ENCODE data around the gene ZFP91. TPM values are rescaled to one million over a fixed set of nuclear protein-coding genes. Genes with fewer than 3 reads are reported as not detected.

The ZFP91 gene
- total and polyA plus RNA-seq, 2 of the 13 experiments (the other 11 are each of a cell fraction or from before 2014, with no cell fraction given) = 13.5 to 38.6 TPM

DNA sequence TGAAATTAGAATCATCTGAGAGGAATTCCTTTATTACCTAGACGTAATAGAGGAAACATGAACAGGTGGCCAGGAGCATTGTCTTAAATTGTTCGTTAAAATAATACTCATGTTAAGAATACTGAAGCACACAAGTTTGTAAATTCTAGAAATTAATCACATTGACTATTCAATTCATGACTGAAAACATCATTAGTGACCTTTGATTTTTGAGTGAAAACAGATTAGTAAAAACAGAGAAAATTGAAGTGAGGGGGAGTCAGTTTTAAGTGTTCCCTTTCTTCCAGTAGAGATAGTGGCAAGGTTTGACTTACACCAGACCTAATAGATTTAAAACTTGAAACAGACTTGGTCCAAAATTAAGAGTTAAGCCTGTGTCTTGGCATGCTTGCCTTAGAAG, 1.4 kb downstream of the ZFP91 start:
- no peak for FAIRE-seq
- Histone ChIP-seq H3K9me3 (ENCODE audit: low read length) (no peaks in the 10 kb centered on the region), H3K4me2 (ENCODE audit: low read depth, low read length) (peak overlapping the region; percentile 92), H3K36me3 (replicated peaks in 1 of 2; ENCODE audit: control insufficient read depth in 1 of 2, insufficient read depth in 2 of 2, low read length in 2 of 2) (peaks cover 1 to 4% of the 10 kb centered on the region in 2 experiments), H3K4me3 (replicated peaks in 1 of 3; ENCODE audit: insufficient read depth in 1 of 3, low read depth in 2 of 3, low read length in 3 of 3) (peak overlapping the region; percentile 82 to 94 (median 84); a peak in 5 of 6 replicates), H4K20me1 (ENCODE audit: insufficient read depth, low read length) (peaks cover 31% of the 10 kb centered on the region), H3K79me2 (ENCODE audit: insufficient read depth, low read length) (peaks cover 64% of the 10 kb centered on the region), H2AFZ (ENCODE audit: low read length) (no peak overlapping the region), H3K27ac (ENCODE audit: extremely low read length, insufficient read depth, low read length) (peak overlapping the region; percentile 99), H3K9ac (ENCODE audit: insufficient read depth, low read depth, low read length) (peak overlapping the region; percentile 100), H3K27me3 (ENCODE audit: control insufficient read depth in 1 of 2, insufficient read depth in 2 of 2, low read length in 2 of 2) (no peaks in the 10 kb centered on the region), H3K4me1 (ENCODE audit: insufficient read depth, low read length) (peaks cover 66% of the 10 kb centered on the region)
- ChIA-PET CTCF (ENCODE audit: low intra/inter-chr PET ratio, low total read pairs) (no interaction called here), POLR2A (no interaction called here)
- DNase-seq (ENCODE audit: low spot score) = no peak
- WGBS (ENCODE audit: low lambda C conversion rate) = 10% methylated on average over 2 of the region's 2 CpGs
- intact Hi-C loops (cut with micrococcal nuclease; ENCODE audit: unreplicated experiment) = no loop called here
- TSS peak; percentile 48 for BruUV-seq (replicated peaks)
- in situ Hi-C loops (cut with HindIII; ENCODE audit: extremely low pct_ligation_motif_present, low pct_unique_long_range_greater_than_20kb) = loop anchor here (10.0 kb wide), 1 partner anchor 204 kb away; no protein-coding TSS in a partner anchor
- TF ChIP-seq KMT2B (CRISPR knock-in tag; IDR thresholded peaks at IDR 0.05) (no peak), ATF6 (CRISPR knock-in tag; conservative IDR thresholded peaks at IDR 0.05) (no peak), ATF1 (CRISPR knock-in tag; IDR thresholded peaks at IDR 0.05) (no peak), MYPOP (CRISPR knock-in tag; IDR thresholded peaks at IDR 0.05) (no peak), REST (IDR thresholded peaks at IDR 0.05; ENCODE audit: borderline replicate concordance in 1 of 2, low read depth in 1 of 2, low read length in 2 of 2) (no peak), HMG20B (CRISPR knock-in tag; conservative IDR thresholded peaks at IDR 0.05) (no peak), RFXAP (CRISPR knock-in tag; IDR thresholded peaks at IDR 0.05; ENCODE audit: borderline replicate concordance) (no peak), MYC (CRISPR knock-in tag; IDR thresholded peaks at IDR 0.05; ENCODE audit: borderline replicate concordance) (no peak), RBFOX2 (IDR thresholded peaks at IDR 0.05; ENCODE audit: low read depth, low read length) (no peak), TOE1 (CRISPR knock-in tag; IDR thresholded peaks at IDR 0.05) (no peak), DPF2 (CRISPR knock-in tag; IDR thresholded peaks at IDR 0.05; ENCODE audit: borderline replicate concordance, low read depth) (no peak), MXD1 (CRISPR knock-in tag; IDR thresholded peaks at IDR 0.05) (no peak), JDP2 (CRISPR knock-in tag; IDR thresholded peaks at IDR 0.05; ENCODE audit: borderline replicate concordance) (no peak)
- TF ChIP-seq, protein P1, sequence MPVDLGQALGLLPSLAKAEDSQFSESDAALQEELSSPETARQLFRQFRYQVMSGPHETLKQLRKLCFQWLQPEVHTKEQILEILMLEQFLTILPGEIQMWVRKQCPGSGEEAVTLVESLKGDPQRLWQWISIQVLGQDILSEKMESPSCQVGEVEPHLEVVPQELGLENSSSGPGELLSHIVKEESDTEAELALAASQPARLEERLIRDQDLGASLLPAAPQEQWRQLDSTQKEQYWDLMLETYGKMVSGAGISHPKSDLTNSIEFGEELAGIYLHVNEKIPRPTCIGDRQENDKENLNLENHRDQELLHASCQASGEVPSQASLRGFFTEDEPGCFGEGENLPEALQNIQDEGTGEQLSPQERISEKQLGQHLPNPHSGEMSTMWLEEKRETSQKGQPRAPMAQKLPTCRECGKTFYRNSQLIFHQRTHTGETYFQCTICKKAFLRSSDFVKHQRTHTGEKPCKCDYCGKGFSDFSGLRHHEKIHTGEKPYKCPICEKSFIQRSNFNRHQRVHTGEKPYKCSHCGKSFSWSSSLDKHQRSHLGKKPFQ (CRISPR knock-in tag; IDR thresholded peaks at IDR 0.05; ENCODE audit: insufficient replicate concordance) = no peak
- TF ChIP-seq, protein P2, sequence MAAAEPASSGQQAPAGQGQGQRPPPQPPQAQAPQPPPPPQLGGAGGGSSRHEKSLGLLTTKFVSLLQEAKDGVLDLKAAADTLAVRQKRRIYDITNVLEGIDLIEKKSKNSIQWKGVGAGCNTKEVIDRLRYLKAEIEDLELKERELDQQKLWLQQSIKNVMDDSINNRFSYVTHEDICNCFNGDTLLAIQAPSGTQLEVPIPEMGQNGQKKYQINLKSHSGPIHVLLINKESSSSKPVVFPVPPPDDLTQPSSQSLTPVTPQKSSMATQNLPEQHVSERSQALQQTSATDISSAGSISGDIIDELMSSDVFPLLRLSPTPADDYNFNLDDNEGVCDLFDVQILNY (CRISPR knock-in tag; conservative IDR thresholded peaks at IDR 0.05) = no peak
- no peak for ATAC-seq
